Kidney (tissue), 14 donors: Measurements from ENCODE around the gene PDE4D. TPM values are rescaled to one million over a fixed set of nuclear protein-coding genes. Genes with fewer than 3 reads are reported as not detected.
A peak's percentile ranks its signal among the peaks of the same experiment; 100 is the strongest.

Source experiments
- DNase-seq, 5 donors: peaks; one replicate each; pipeline ENCODE4 v3.0.0-alpha.2; 2013 to 2020
- FAIRE-seq: peaks from 2 replicates; lab custom pipeline; 2012; peaks lifted over from hg19 to GRCh38; lab: Jason Lieb, UNC
- H3K27ac ChIP-seq, 2 donors: one replicate each; pipeline ENCODE4 v1.7.0; 2013; ENCODE audit warnings: low read depth in 2 of 2, low read length in 2 of 2, inconsistent platforms in 1 of 2
- H3K27me3 ChIP-seq: one replicate; pipeline ENCODE4 v1.7.1; 2013; ENCODE audit warnings: low read length, inconsistent platforms; ENCODE audit not compliant: control insufficient read depth, insufficient read depth
- H3K36me3 ChIP-seq, 3 donors: one replicate each; pipeline versions ENCODE4 v1.7.0 to v1.7.1; 2013; ENCODE audit warnings: low read length in 3 of 3, control low read depth in 1 of 3, inconsistent platforms in 1 of 3; ENCODE audit not compliant: insufficient read depth in 3 of 3, control insufficient read depth in 2 of 3
- H3K4me1 ChIP-seq, 3 donors: one replicate each; pipeline versions ENCODE4 v1.7.0 to v1.7.1; 2013; ENCODE audit warnings: low read length in 3 of 3, inconsistent platforms in 1 of 3, low read depth in 1 of 3; ENCODE audit not compliant: control insufficient read depth in 2 of 3, insufficient read depth in 2 of 3
- H3K4me3 ChIP-seq, 3 donors: one replicate each; pipeline versions ENCODE4 v1.7.0 to v1.8.1; 2013; ENCODE audit warnings: low read length in 3 of 3, control low read depth in 1 of 3, inconsistent platforms in 1 of 3
- H3K9ac ChIP-seq, 3 donors: one replicate each; pipeline versions ENCODE4 v1.7.0 to v1.7.1; 2013; ENCODE audit warnings: low read length in 3 of 3, control low read depth in 1 of 3, inconsistent platforms in 1 of 3
- H3K9me3 ChIP-seq, 3 donors: one replicate each; pipeline versions ENCODE4 v1.7.0 to v1.7.1; 2013; ENCODE audit warnings: low read length in 3 of 3, control low read depth in 1 of 3, inconsistent platforms in 1 of 3; ENCODE audit not compliant: control insufficient read depth in 2 of 3, insufficient read depth in 1 of 3
- intact Hi-C: fragments of 100-400 bp; cut with DNase I; formaldehyde crosslinking; loops from one replicate; pipeline ENCODE4 v1.11.1; 2022
- polyA plus RNA-seq: library from polyadenylated mRNA; stranded (reverse); fragments of 350-450 nt; fragmentation: Illumina TruSeq; extraction: RNeasy Lipid Tissue Mini Kit (QIAGEN cat#74804); gene quantifications from one replicate; pipeline ENCODE4 v1.2.3, GENCODE V29; 2014; ENCODE audit warnings: low read depth, low replicate concordance; ENCODE audit not compliant: insufficient read depth
- total RNA-seq: library from RNA; stranded (reverse); fragmentation: NEBNext Ultra II Directional; extraction: Animal tissue kit (Norgen Biotek cat#: 25700); gene quantifications from one replicate; pipeline ENCODE4 v1.2.1, GENCODE V29; 2021
- TF ChIP-seq, protein P1 (sequence below): IDR thresholded peaks from 3 replicates; pipeline ENCODE4 v1.5.1; 2012; ENCODE audit warnings: mild to moderate bottlenecking, moderate library complexity, borderline replicate concordance; ENCODE audit not compliant: insufficient read depth; ENCODE audit errors: extremely low read depth
- donor health status: control.
- donor health status: control.
- donor health status: control.
- donor health status: control.
- donor health status: control.
- donor health status: DM: yes; HTN: yes; CAD: no.
- donor health status: Normal renal cell carcinoma (clear cell type).

Gene PDE4D
- total and polyA plus RNA-seq, 2 donors from 2014 or later: 9.2 to 78.9 TPM

DNA sequence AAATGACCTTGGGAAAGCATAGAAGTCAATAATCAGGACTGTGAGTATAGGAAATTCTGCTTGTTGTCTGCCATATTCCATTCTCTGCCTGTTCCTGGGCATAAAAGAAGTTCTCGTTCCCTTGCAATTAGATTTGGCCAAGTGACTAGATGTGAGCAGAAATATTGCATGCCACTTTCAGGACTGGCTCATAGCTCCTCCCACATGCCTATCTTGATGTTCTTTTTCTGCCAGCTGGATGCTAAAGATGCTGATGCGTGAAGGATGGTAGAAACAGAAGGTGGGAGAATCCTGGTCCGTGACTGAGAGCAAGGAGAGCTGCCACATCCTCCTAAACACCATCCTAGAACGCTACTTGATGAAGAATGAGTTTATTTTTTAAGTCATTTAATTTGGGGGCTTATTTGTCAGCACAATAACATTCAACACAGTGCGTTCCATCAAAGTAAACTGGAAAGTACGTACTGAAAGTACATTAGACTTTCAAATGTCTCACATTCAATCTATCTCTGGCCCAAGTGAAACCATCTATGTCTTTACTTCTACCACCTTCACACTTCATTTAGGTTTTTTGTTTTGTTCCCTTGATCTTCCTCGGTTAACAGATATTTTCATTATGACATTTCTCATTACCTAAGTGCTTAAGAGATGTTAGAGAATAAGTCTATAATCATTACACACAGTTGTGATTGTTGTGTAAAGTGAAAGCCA is 662.1 kb downstream of the PDE4D start:
- no peak for FAIRE-seq
- intact Hi-C loops: no loop called here

DNA sequence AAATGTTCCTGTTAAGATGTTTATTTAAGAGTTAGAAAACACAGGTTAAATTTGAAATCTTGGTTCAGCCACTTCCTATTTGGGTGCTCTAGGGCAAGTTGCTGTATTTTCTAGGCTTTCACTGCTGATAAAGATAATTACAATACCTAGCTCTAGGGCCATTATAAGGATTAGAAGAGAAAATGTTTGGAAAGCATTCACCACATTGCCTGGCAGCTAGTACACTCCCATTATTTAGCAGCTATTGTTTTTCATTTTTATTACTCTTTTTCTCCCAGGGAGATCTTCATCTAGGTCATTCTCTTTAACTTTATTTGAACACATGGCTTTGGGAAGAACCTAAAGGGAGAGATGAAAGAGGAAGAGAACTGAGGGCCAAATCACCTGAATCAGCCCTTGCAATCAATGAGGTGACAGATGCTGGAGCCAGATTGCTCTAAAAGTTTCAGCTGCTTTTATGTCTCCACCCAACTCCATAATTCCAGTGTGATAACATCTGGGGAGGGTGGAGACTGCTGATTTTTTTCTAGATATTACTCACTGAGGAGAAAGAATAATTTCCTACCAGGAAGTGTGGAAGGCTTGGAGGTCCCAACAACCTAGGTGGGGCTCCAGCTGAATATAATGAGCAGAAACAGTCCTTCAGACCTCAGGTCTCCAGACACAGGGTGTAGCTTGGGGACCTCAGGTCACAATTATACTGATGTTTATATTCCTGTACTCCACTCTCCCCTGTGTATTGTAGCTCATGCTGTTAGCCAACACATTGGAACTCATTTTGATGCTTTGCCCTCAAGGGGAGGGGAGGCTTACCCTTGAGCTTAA is 670.6 kb downstream of the PDE4D start:
- Histone ChIP-seq H3K9me3 (peaks cover 0 to 3% (median 0%) of the 10 kb centered on the region in 3 donors), H3K27me3 (no peaks in the 10 kb centered on the region), H3K4me3 (no peak overlapping the region), H3K4me1 (peaks cover 2 to 7% (median 4%) of the 10 kb centered on the region in 3 donors), H3K9ac (no peak overlapping the region), H3K27ac (no peak overlapping the region), H3K36me3 (no peaks in the 10 kb centered on the region)
- intact Hi-C loops: no loop called here
- TF ChIP-seq, protein P1, sequence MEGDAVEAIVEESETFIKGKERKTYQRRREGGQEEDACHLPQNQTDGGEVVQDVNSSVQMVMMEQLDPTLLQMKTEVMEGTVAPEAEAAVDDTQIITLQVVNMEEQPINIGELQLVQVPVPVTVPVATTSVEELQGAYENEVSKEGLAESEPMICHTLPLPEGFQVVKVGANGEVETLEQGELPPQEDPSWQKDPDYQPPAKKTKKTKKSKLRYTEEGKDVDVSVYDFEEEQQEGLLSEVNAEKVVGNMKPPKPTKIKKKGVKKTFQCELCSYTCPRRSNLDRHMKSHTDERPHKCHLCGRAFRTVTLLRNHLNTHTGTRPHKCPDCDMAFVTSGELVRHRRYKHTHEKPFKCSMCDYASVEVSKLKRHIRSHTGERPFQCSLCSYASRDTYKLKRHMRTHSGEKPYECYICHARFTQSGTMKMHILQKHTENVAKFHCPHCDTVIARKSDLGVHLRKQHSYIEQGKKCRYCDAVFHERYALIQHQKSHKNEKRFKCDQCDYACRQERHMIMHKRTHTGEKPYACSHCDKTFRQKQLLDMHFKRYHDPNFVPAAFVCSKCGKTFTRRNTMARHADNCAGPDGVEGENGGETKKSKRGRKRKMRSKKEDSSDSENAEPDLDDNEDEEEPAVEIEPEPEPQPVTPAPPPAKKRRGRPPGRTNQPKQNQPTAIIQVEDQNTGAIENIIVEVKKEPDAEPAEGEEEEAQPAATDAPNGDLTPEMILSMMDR: no peak
- DNase-seq: no peak
- FAIRE-seq: no peak

More for the DNA sequence above, 662.1 kb downstream of the PDE4D start:
- no peak overlapping the region for H3K4me3 ChIP-seq
- no peak overlapping the region for H3K9ac ChIP-seq
- TF ChIP-seq, protein P1: no peak
- H3K27ac ChIP-seq: no peak overlapping the region
- no peaks in the 10 kb centered on the region for H3K9me3 ChIP-seq
- no peaks in the 10 kb centered on the region for H3K36me3 ChIP-seq
- no peak for DNase-seq
- no peaks in the 10 kb centered on the region for H3K27me3 ChIP-seq
- H3K4me1 ChIP-seq: no peaks in the 10 kb centered on the region

DNA sequence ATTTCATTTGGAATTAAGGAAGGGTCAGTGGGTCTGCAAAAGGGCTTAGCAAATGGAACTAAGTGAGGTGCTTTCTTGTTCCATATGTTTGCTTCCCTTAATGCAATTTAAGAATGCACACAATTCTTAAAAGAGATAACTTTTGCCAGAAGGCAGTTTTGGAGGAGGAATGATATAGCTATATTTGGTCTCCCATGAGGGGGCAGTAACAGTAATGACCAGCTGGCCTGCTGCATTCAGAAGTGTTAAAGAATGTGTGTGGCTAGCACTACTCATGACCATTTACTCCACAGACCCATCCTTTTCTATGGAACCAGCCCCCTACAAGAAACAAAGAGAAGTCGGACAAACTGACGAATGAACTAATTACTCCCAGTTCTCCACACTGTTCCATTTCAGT is 671.8 kb downstream of the PDE4D start:
- FAIRE-seq (no peak), DNase-seq (peak in 1 of 5 donors; percentile 21)
- TF ChIP-seq, protein P1: no peak
- peaks cover 2 to 7% (median 4%) of the 10 kb centered on the region in 3 donors for H3K4me1 ChIP-seq
- H3K36me3 ChIP-seq: no peaks in the 10 kb centered on the region
- intact Hi-C loops: no loop called here
- peaks cover 0 to 3% (median 0%) of the 10 kb centered on the region in 3 donors for H3K9me3 ChIP-seq
- H3K27me3 ChIP-seq: no peaks in the 10 kb centered on the region
- H3K4me3 ChIP-seq: no peak overlapping the region
- H3K27ac ChIP-seq: no peak overlapping the region
- H3K9ac ChIP-seq: no peak overlapping the region
